ENCODE results near the gene KIF26B.

The KIF26B gene

GRCh38 chr1:245211761-245212160 is 57.0 kb downstream of the KIF26B start:
- TF ChIP-seq CTCF (IDR thresholded peaks at IDR 0.05): no peak

GRCh38 chr1:245212221-245212710 is 57.5 kb downstream of the KIF26B start:
- no peak for TF ChIP-seq CTCF (IDR thresholded peaks at IDR 0.05)

GRCh38 chr1:245213066-245213831 is 58.5 kb downstream of the KIF26B start:
- TF ChIP-seq CTCF (IDR thresholded peaks at IDR 0.05): no peak

- TF ChIP-seq CTCF (IDR thresholded peaks at IDR 0.05): no peak
Measured at GRCh38 chr1:245215071-245215470, 60.3 kb downstream of the KIF26B start.

- TF ChIP-seq CTCF (IDR thresholded peaks at IDR 0.05): no peak
Measured at GRCh38 chr1:245216366-245217115, 61.8 kb downstream of the KIF26B start.

- no peak for TF ChIP-seq CTCF (IDR thresholded peaks at IDR 0.05)
Measured at GRCh38 chr1:245217853-245218608, 63.2 kb downstream of the KIF26B start.

- no peak for TF ChIP-seq CTCF (IDR thresholded peaks at IDR 0.05)
Measured at GRCh38 chr1:245220381-245220985, 65.7 kb downstream of the KIF26B start.
